ENCODE results near the gene OTUD3.

DNA sequence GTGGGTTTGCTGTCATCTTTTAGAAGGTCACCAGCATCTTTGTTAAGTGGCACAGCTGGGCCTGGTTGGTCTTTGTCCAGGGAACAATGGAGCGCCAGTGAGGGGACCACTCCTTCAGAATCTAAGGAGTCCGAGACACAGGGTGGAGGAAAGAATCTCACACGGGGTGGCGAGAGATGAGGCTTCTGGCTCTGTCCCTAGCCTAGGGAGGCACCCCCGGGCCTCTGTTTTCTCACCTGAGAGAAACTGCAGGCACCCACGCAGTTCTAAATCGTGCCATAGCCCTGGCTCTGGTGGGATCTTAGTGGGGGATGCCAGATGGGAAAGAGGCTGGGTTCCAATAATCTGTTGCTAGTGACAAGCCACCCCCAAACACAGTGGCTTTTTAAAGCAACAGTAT is 52.1 kb downstream of the OTUD3 start:
- TF ChIP-seq, protein P1, sequence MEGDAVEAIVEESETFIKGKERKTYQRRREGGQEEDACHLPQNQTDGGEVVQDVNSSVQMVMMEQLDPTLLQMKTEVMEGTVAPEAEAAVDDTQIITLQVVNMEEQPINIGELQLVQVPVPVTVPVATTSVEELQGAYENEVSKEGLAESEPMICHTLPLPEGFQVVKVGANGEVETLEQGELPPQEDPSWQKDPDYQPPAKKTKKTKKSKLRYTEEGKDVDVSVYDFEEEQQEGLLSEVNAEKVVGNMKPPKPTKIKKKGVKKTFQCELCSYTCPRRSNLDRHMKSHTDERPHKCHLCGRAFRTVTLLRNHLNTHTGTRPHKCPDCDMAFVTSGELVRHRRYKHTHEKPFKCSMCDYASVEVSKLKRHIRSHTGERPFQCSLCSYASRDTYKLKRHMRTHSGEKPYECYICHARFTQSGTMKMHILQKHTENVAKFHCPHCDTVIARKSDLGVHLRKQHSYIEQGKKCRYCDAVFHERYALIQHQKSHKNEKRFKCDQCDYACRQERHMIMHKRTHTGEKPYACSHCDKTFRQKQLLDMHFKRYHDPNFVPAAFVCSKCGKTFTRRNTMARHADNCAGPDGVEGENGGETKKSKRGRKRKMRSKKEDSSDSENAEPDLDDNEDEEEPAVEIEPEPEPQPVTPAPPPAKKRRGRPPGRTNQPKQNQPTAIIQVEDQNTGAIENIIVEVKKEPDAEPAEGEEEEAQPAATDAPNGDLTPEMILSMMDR (conservative IDR thresholded peaks at IDR 0.05) = no peak
- TF ChIP-seq EZH2 (IDR thresholded peaks at IDR 0.05; ENCODE audit: low read depth) = no peak

Measured in PC-9 (cell line).